HG03342 (cell line): Measurements from ENCODE around the gene SLC26A1.

Experiments used
- ATAC-seq: cut with Tn5 transposase; IDR thresholded peaks from one replicate; pipeline ENCODE4 v1.9.1; 2021; ENCODE audit warnings: mild to moderate bottlenecking, moderate library complexity; ENCODE audit not compliant: unreplicated experiment

Gene SLC26A1

DNA sequence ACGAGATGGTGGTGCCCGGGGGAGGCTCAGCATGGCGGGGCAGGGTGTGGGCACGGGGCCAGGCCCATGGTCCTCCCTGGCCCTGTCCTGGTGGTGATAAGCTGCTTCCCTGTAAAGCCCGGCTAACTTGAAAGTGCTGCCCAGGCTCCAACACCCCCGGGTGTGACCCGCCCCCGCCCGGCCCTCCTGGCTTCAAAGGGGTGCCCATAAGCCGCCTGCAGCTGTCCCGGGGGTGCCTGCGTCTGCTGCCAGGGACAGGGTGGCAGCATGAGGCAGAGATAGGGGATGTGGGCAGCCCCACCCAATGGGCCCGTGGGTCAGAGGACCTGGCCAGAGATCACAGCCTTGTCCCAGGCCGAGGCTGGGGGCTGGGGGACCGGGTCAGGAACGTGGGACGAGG is 36.3 kb upstream of the SLC26A1 start:
- no peak for ATAC-seq

DNA sequence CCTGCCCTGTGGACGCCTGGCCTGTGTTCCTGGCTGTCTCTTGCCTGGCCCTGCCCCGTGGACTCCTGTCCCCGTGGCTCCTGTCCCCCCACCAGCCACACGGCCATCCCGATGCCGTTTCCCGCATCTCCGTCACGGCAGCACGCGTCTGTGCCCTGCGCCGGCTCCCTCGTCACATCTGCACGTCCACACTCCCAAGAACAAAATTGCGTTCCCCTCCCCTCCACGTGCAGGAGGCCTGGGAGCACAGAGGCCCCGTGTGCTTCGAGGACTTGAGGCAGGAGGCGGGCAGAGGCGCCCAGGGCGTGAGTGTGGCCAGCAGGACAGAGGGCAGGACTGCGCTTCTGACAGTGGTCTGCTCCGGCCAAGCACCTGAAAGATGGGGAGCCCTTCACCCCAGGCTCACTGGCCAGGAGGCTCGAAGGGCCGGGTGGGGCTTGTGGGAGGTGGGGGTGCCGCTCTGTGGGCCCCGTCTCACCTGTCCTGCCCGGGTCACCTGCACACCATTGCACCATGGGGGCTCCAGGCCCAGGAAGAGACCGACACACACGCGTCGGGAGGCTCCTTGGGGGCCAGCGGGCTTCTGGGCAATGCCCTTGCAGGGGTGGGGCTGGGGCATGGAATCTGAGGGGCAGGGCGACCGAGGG is 35.5 kb upstream of the SLC26A1 start:
- no peak for ATAC-seq

DNA sequence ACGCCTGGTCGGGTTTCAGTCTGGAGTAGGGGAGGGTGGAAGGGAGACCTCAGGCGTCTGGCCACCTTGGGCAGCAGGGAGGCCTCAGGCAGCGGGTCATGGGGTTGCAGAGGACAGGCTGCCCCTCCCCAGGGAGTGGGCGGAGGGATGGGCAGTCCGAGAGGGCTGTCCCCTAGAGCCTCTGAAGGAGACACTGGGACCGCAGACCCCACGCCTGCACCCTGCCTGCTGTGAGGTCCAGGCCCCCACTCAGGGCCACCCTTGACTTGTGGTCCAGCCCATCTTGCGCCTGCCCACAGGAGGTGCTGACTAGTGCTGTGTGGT is 34.7 kb upstream of the SLC26A1 start:
- no peak for ATAC-seq

DNA sequence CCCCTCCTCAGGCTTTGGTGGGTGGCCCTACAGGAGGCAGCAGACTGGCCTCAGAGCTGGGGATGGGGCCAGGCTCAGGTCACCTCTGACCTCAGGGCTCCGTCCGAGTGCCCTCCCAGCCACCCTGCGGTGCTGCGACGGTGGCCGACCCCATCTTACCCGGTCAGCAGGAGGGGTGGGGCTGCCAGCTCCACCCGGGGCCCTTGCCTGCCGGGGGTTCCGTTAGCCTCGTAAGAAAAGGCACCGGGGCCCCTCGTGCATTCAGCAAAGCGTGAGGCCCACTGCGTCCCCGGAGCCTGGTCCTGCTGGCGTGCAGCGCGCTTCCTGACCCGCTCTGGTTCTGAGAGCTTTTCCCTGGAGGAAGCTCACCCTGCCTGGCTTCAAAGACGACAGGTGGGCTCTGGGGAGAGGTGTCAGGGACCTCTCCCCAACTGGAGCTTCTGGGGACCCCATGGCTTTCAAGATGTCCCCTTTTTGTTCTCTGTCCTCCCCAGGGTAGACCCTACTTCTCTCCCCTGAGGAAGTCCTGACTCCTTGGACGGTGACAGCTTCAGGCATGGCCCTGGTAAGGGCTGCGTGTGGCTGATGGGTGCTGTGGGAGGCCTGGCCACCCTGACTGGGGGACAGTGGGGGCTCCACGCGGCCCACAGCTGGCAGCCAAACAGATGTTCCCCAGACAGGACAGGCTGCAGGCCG is 34.2 kb upstream of the SLC26A1 start:
- ATAC-seq = no peak

DNA sequence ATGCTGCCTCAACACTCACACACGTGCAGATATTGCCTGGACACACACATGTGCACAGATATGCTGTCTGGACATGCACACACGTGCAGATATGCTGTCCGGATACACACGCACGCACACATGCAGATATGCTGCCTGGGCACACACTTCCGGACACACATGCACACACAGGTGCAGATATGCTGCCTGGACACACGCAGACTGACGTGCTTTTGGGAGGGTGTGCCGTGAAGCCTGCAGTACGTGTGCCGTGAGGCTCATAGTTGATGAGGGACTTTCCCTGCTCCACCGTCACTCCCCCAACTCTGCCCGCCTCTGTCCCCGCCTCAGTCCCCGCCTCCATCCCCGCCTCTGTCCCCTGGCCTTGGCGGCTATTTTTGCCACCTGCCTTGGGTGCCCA is 32.9 kb upstream of the SLC26A1 start:
- peak; percentile 65 for ATAC-seq

DNA sequence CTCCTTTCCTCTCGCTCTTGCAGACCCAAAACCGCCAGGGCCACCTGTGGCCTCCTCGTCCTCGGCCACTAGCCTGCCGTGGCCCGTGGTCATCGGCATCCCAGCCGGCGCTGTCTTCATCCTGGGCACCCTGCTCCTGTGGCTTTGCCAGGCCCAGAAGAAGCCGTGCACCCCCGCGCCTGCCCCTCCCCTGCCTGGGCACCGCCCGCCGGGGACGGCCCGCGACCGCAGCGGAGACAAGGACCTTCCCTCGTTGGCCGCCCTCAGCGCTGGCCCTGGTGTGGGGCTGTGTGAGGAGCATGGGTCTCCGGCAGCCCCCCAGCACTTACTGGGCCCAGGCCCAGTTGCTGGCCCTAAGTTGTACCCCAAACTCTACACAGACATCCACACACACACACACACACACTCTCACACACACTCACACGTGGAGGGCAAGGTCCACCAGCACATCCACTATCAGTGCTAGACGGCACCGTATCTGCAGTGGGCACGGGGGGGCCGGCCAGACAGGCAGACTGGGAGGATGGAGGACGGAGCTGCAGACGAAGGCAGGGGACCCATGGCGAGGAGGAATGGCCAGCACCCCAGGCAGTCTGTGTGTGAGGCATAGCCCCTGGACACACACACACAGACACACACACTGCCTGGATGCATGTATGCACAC is 31.8 kb upstream of the SLC26A1 start:
- ATAC-seq = no peak

DNA sequence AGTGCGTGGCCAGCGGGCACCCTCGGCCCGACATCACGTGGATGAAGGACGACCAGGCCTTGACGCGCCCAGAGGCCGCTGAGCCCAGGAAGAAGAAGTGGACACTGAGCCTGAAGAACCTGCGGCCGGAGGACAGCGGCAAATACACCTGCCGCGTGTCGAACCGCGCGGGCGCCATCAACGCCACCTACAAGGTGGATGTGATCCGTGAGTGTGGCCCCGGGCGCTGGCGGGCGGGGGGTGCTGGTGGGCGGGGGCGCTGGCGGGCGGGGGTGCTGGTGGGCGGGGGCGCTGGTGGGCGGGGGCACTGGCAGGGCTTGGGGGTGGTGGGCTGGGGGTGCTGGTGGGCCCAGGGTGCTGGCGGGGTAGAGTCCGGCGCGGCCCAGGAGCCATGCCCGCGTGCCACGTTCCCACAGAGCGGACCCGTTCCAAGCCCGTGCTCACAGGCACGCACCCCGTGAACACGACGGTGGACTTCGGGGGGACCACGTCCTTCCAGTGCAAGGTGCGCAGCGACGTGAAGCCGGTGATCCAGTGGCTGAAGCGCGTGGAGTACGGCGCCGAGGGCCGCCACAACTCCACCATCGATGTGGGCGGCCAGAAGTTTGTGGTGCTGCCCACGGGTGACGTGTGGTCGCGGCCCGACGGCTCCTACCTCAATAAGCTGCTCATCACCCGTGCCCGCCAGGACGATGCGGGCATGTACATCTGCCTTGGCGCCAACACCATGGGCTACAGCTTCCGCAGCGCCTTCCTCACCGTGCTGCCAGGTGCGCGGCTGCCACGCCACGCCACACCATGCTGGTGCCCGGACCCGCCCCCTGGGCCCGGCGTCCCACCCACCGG is 30.9 kb upstream of the SLC26A1 start:
- no peak for ATAC-seq

DNA sequence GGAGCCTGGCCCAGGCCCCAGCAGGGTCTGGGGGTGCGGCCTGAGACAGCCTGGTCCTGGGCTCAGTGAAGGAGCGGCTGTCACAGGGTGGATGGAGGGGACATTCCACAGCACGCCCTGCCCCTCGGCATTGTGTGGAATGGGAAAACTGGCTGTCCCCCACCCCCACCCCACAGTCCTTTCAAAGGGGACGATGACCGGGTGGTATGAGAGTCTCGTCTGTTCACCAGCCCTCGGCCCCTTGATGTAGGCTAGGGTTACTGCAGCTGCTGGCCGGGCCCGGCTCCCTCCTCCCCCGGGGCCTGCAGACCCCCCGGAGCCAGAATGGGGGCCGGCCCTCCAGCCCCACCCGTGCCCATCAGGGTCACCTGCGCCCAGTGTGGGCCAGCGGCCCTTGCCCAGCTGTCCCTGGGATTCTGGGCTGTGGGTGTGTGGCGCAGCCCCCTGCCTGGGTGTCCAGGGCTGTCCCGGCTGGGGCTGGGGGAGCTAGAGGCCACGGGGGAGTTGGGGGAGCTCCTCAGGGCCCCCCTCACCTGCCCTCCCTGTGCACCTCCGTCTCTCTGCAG is 30.0 kb upstream of the SLC26A1 start:
- ATAC-seq = no peak

DNA sequence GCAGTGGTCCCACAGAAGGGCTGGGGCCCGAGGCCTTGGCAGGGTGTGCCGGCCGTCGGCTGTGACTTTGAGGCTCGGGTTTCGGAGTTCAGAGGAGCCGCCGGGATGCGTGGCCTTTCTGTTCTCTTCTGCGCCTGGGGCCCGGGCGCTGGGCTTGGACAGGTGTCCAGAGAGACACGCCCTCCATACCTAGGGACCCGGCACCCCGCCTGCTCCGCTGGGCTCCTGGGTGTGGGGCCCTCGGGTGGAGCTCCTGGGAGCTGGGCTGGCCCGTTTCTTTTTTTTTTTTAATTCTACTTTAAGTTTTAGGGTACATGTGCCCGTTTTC is 29.5 kb upstream of the SLC26A1 start:
- ATAC-seq = no peak

DNA sequence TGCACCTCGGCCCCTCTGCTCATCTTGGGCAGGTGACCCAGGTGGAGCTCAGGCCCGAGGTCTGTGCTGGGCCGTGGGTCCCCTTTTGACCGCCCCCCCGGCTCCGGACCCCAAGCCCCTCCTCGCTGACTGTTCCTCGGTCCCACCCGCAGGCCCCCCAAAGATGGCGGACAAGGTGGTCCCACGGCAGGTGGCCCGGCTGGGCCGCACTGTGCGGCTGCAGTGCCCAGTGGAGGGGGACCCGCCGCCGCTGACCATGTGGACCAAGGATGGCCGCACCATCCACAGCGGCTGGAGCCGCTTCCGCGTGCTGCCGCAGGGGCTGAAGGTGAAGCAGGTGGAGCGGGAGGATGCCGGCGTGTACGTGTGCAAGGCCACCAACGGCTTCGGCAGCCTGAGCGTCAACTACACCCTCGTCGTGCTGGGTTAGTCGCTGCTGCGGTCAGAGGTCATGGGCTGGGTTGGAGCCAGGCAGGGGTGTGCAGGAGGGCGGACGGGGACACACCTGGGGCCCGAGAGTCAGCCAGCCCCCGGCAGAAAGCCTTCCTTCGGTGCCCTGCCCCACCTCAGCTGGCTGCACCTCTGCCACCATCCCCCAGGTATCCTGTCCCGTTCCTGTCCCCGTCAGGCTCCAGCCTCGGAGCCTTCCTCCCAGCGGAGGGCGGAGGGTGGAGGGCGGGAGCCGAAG is 29.0 kb upstream of the SLC26A1 start:
- no peak for ATAC-seq

DNA sequence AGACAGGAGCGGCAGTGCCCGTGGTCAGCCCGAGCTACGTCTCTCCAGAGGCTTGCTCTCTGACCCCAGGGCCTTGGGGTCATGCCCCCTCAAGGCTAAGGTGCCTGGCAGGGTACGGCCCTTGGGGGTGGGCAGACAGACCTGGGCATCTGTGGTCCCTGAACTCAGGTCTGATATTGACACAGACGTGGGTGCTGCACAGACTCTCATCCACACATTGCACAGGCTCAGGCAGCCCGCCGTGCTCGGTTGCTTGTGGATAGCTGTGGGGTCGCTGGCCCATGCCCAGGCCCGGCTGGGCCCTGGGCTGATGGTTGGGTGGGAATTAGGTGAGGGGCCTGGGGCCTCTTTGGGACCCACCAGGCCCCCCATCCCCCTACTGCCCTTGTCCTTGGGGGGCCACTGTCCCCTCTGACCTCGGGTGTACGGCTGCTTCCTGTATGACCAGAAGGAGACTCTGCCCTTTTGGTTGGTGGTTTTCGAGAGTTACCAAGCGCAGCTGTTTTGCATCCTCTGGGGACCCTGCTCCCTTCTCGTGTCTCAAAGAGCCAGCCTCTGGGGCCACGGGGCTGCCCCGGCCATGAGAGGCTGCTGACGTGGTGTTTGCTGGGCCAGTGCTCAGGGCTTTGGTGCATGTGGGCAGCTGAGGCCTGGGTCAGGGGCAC is 28.3 kb upstream of the SLC26A1 start:
- peak; percentile 76 for ATAC-seq

DNA sequence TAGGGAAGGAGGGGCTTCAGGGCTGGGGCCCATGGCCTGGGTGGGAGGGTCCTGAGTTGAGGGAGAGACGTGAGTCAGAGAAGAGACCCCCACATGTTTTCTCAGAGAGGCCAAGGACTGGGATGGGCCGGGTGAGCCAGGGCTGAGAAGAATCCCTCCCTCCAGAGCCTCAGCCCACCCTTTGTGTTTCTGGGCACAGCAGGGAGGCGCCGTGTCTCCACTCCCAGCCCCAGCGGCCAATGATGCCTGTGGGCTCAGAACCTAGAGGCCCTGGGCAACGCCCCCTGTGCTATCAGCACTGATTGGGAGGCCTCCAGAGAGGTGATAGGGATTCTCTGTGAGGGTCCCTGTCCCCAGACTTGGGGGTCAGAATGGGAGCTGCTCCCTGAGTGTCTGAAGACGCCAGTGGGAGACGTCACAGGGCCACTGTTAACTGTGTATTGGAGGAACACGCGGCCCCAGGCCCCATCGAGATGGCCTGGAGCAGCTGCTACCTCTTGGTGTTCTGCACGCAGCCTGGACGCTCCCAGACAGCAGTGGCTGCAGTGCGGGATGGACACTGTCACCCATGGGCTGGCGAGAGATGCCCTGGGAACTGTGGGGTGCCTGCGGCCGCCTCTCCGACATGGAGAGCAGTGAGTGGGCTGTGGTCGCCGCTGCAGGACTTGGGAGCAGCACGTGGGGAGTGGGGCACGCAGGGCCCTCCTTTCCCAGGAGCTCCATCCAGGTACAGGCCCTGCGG is 26.7 kb upstream of the SLC26A1 start:
- ATAC-seq = no peak

DNA sequence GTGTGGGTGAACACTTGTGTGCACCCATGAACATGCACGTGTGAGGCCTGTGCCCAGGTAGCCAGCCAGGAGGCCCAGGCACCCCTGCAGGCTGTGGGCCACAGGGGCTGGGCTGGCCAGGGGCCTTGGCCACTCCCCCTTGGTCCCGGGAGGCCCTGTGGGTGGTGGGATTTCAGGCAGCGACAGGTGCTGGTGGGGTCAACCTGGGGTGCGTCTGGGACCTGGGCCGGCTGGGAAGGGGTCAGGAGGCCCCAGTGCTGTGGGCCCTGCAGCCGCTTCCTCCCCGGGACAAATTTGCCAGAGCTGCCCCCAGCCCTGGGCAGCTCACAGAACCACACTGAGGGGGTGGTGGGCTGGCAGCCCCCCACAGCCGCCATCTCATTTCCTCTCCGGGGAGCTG is 26.1 kb upstream of the SLC26A1 start:
- ATAC-seq = no peak

DNA sequence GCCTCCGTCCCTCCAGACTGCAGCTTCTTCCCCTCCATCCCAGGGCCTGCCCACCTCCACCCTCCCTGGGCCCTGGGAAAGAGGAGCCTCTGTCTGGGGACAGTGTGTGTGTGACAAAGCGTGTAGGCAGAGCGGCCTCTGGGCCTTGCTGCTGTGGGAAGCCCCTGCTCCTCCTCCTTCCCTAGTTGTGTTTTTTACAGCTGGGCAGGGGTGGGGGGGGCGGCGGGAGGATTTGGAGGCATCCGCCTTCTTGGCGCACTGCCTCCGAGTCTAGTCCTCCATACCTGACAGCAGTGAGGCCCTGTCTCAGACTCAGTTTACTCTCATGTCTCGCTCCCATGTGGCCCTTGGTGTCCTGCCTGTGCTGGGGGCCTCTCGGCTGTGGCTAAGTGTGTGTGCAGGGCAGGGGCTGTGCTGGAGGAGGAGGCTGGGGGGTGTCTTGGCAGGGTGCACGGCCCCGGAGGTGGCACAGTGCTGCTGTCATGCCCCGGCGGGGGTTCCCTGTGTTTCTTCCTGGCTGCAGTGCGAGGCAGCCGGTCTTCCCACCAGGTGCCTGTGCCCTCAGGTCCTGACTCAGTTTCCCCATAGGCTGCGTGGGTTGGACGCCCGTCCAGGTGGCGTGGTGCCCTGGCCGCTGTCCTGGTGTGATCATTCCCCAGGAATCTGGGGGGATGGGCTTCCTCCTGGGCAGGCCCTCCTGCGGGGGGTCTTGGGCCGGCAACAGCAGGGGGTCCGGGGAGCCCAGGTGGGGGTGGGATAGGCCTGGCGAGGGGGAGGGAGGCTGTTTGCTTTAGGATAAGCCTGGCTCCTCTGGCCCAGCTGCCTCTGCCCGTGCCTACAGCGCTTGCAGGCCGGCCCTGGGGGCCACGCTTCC is 25.2 kb upstream of the SLC26A1 start:
- no peak for ATAC-seq

DNA sequence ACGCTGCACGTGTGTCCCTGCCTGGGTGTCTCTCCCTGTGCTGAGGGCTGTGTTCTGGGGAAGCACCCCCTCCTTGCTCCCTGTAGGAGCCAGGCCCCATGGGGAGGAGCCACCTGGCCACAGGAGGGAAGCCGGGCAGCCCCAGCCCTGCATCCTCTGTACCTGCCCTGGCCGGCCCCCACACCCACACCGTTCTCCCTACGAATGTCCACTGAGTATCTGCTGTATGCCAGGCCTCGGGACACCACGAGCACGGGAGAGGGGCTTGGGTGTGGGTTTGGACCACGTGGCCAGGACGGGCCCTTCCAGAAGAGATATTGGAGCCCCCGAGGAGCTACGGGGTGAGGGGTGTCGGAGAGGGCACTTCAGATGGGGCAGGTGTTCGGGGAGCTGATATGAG is 24.5 kb upstream of the SLC26A1 start:
- no peak for ATAC-seq

DNA sequence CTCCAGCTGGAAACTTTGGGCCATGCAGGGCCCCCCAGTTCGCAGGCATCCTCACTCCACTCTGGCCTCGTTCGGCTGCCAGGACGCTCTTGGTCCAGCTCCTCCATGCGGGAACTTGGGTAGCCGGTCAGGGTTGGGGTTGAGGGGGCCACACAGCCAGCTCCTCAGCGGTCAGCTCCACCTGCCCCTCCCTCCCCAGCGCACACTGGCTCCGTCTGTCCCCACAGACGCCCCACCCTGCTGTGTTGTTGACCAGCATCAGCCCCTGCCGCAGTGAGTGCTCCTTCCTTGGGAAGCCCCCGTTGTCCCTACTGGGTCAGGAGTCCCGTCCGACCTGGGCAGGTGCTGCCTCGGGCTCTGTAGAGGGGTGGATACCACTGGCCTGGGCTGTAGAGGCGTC is 24.0 kb upstream of the SLC26A1 start:
- no peak for ATAC-seq

DNA sequence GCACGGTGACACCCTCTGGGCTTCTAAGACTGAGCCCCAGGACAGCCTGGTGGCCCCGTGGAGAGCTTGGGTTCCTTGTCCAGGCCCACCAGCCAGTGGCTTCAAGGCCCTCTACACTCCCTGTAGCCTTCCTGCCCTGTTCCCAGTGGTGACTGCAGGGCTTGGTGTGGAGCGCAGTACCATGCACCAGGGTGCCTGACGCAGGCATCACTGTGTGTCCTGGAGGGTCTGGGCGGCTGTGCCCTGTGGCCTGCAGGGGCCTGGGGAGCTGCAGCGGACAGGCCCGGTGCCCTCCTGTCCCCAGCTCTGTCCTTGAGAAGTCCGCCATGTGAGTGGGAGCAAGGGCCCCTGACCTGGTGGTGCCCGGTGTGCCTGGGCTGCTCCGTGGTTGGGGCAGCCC is 22.5 kb upstream of the SLC26A1 start:
- ATAC-seq = no peak

DNA sequence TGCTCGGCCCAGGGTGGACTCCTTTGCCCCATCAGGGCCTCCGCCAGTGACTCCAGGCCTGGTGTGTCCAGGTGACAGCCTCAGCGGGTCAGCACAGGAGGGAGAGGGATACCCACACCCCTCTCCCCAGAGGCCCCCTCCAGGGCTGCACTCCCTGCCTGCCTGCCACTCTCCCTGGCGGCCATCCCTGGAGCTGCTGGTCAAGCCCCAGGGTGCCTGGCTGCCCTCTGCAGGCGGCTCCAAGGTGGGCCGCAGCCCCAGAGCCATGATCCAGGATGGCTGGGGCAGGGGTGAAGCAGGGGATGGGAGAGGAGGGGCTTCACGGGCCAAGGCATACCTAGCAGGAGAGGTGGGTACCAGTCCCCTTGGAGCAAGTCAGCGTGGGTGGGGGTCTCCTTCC is 22.0 kb upstream of the SLC26A1 start:
- ATAC-seq = no peak
